Measurements from ENCODE around the gene NKX1-1.

DNA sequence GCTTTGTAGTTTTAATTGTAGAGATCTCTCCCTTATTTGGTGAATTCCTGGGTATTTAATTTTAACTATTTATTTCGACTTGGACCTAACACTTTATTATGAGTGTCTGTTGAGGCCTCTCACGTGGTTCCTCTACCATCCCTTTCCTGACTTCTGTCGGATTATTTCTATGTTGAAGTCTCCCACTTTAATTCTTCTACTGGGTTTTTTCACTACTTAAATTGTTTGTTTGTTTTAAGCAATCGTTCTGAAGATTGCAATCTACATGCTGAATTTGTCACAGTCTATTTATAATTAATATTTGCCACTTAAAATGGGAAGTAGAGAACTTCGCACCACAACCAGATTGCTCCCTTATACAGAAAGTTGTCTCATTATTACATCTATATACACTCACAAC lies 20.8 kb upstream of the NKX1-1 start:
- no peak for TF ChIP-seq PAX5 (IDR thresholded peaks at IDR 0.05; ENCODE audit: insufficient read depth, low read length, severe bottlenecking)
- no peak for TF ChIP-seq POLR2AphosphoS5 (IDR thresholded peaks at IDR 0.05; ENCODE audit: low read depth, low read length)
- no peak for TF ChIP-seq POLR2A (IDR thresholded peaks at IDR 0.05; ENCODE audit: low read depth, low read length)

Measured in GM12891 (cell line).